ENCODE data around the gene GAS1.

Gene GAS1

GRCh38 chr9:86947146-86948073 lies at the start of gene GAS1:
GAS1 (minus strand) TSS chr9:86947506; CDS start chr9:86946779, 727 bp downstream.
- DNase-seq, result peak; percentile 31

- DNase-seq, result no peak
These were observed 46.9 kb upstream of the GAS1 start for GRCh38 chr9:86994231-86994630.

GRCh38 chr9:86993830-86994229 lies 46.5 kb upstream of the GAS1 start:
- no peak for DNase-seq

- DNase-seq, result no peak
These were observed 43.8 kb upstream of the GAS1 start for GRCh38 chr9:86991077-86991476.

- no peak for DNase-seq
These were observed 43.0 kb upstream of the GAS1 start for GRCh38 chr9:86990290-86990689.

- no peak for DNase-seq
These were observed 40.6 kb upstream of the GAS1 start for GRCh38 chr9:86987900-86988299.

GRCh38 chr9:86985132-86985647 lies 37.9 kb upstream of the GAS1 start:
- DNase-seq, result no peak

- no peak for DNase-seq
These were observed 36.4 kb upstream of the GAS1 start for GRCh38 chr9:86983620-86984259.

GRCh38 chr9:86983249-86983619 lies 35.9 kb upstream of the GAS1 start:
- DNase-seq, result no peak

- DNase-seq, result no peak
These were observed 33.5 kb upstream of the GAS1 start for GRCh38 chr9:86980802-86981201.

GRCh38 chr9:86979657-86980056 lies 32.4 kb upstream of the GAS1 start:
- no peak for DNase-seq

GRCh38 chr9:86978922-86979474 lies 31.7 kb upstream of the GAS1 start:
- no peak for DNase-seq

GRCh38 chr9:86978413-86978812 lies 31.1 kb upstream of the GAS1 start:
- DNase-seq, result no peak

- DNase-seq, result no peak
These were observed 30.0 kb upstream of the GAS1 start for GRCh38 chr9:86977205-86977835.

- no peak for DNase-seq
These were observed 28.3 kb upstream of the GAS1 start for GRCh38 chr9:86975606-86976005.

GRCh38 chr9:86975036-86975435 lies 27.7 kb upstream of the GAS1 start:
- no peak for DNase-seq

GRCh38 chr9:86974421-86974820 lies 27.1 kb upstream of the GAS1 start:
- no peak for DNase-seq

- no peak for DNase-seq
These were observed 24.4 kb upstream of the GAS1 start for GRCh38 chr9:86971742-86972141.

GRCh38 chr9:86968258-86968920 lies 21.1 kb upstream of the GAS1 start:
- DNase-seq, result no peak

- no peak for DNase-seq
These were observed 19.7 kb upstream of the GAS1 start for GRCh38 chr9:86966852-86967511.

- no peak for DNase-seq
These were observed 18.5 kb upstream of the GAS1 start for GRCh38 chr9:86965636-86966395.

All from GF-D8 (cell line).